Heart left ventricle (tissue), 16 donors: ENCODE results near the gene SDSL. TPM values are rescaled to one million over a fixed set of nuclear protein-coding genes. Genes with fewer than 3 reads are reported as not detected.

Experiments used
- ATAC-seq, 4 donors: fragments of 200-7000 bp; cut with Tn5 transposase; one replicate each; pipeline ENCODE4 v1.9.1; 2020 to 2022; ENCODE audit warnings: moderate library complexity in 4 of 4, mild to moderate bottlenecking in 3 of 4, moderate number of reproducible peaks in 1 of 4
- DNase-seq, 5 donors: peaks; one replicate each; pipeline ENCODE4 v3.0.0-alpha.2; 2020
- H3K27ac ChIP-seq, 12 donors: fragments of 200-600 bp; sonication (generic) in 4 of 12; one replicate each; pipeline versions ENCODE4 v1.5.0 to v1.8.0; 2016 to 2022; ENCODE audit warnings: mild to moderate bottlenecking in 2 of 12
- H3K27me3 ChIP-seq, 9 donors: fragments of 200-600 bp; sonication (generic) in 2 of 9; one replicate each; pipeline versions ENCODE4 v1.5.1 to v1.8.0; 2016 to 2022; ENCODE audit warnings: mild to moderate bottlenecking in 3 of 9
- H3K36me3 ChIP-seq, 9 donors: fragments of 200-600 bp; sonication (generic) in 2 of 9; one replicate each; pipeline versions ENCODE4 v1.5.0 to v1.8.0; 2018 to 2022; ENCODE audit warnings: mild to moderate bottlenecking in 2 of 9
- H3K4me1 ChIP-seq, 12 donors: fragments of 200-600 bp; sonication (generic) in 4 of 12; one replicate each; pipeline versions ENCODE4 v1.5.0 to v1.8.0; 2016 to 2022; ENCODE audit warnings: mild to moderate bottlenecking in 3 of 12
- H3K4me3 ChIP-seq, 12 donors: fragments of 200-600 bp; sonication (generic) in 4 of 12; one replicate each; pipeline versions ENCODE4 v1.5.0 to v1.8.0; 2017 to 2022; ENCODE audit warnings: mild to moderate bottlenecking in 9 of 12, moderate library complexity in 4 of 12
- H3K9me3 ChIP-seq, 12 donors: fragments of 200-600 bp; sonication (generic) in 4 of 12; one replicate each; pipeline versions ENCODE4 v1.5.0 to v1.8.0; 2016 to 2022; ENCODE audit warnings: mild to moderate bottlenecking in 1 of 12
- CTCF ChIP-seq, 12 donors: fragments of 200-600 bp; sonication (generic) in 4 of 12; IDR thresholded peaks; one replicate each; pipeline versions ENCODE4 v1.5.0 to v1.8.0; 2018 to 2022; ENCODE audit warnings: antibody characterized with exemption in 12 of 12, mild to moderate bottlenecking in 5 of 12
- POLR2A ChIP-seq, 2 donors: fragments of 450-650 bp; IDR thresholded peaks; one replicate each; pipeline ENCODE4 v1.6.1; 2017; ENCODE audit warnings: antibody characterized with exemption in 2 of 2, mild to moderate bottlenecking in 2 of 2, moderate library complexity in 2 of 2
- WGBS, 4 donors: extraction: QIAGEN DNeasy Blood & Tissue Kit in 2 of 4; methylation state at CpG; one replicate each; pipeline versions ENCODE4 v1.1.5 to v1.1.7; 2013 to 2018; 5-methylcytosine and 5-hydroxymethylcytosine counted together
- intact Hi-C, 10 donors: fragments of 100-400 bp; cut with DNase I; formaldehyde crosslinking; loops; one replicate each; pipeline versions ENCODE4 v1.11.1 to v1.14.2; 2022
- polyA plus RNA-seq, 2 donors: library from polyadenylated mRNA; stranded (reverse); fragments of 200-250 nt; gene quantifications; one replicate each; pipeline ENCODE4 v1.2.3, GENCODE V29; 2013
- total RNA-seq, 9 donors: library from RNA; depleted of rRNA in 2 of 9; stranded (reverse); fragments of >200 nt in 2 of 9; fragmentation: NEBNext Ultra II Directional in 3 of 9; extraction: Animal tissue kit (Norgen Biotek cat#: 25700) in 3 of 9; gene quantifications; one replicate each; pipeline versions ENCODE4 v1.1.0 to v1.2.4, GENCODE V29; 2016 to 2023
- donor health status: ischemic (EF 13 %, LVEDD 7.1; RV severe dilation, severe dysfunction).
- donor health status: healthy with polysubstance abuse.
- donor health status: DM: no; HTN: yes; CAD: no.
- donor health status: DM: no; HTN: no; CAD: no.
- donor health status: ischemic (EF 25% LVEDD 6.9; RV normal size, moderate dysfunction).
- donor health status: ischemic (EF 25% LVEDD 5.7; RV mildly dilated, moderate dysfunction).
- donor health status: healthy.
- donor health status: DM: yes; HTN: yes; CAD: no.
- donor health status: ischemic (EF 35%, LVEDD 5.7; RV mildly dilated, moderate dysfunction).
- donor health status: nonischemic (EF 11% LVEDD 7.7; RV severe dilation, severe dysfunction).
- donor health status: DM: yes; HTN: yes; CAD: no.
- donor health status: PGD.
- donor health status: ischemic (EF 29% LVEDD 5.4; RV normal size, mild dysfunction).
- donor health status: nonischemic (EF 23%, LVEDD 6.1; RV moderate dilation, normal function).

SDSL gene
- total and polyA plus RNA-seq, 11 donors: 2.5 to 21.0 (median 5.7) TPM

DNA sequence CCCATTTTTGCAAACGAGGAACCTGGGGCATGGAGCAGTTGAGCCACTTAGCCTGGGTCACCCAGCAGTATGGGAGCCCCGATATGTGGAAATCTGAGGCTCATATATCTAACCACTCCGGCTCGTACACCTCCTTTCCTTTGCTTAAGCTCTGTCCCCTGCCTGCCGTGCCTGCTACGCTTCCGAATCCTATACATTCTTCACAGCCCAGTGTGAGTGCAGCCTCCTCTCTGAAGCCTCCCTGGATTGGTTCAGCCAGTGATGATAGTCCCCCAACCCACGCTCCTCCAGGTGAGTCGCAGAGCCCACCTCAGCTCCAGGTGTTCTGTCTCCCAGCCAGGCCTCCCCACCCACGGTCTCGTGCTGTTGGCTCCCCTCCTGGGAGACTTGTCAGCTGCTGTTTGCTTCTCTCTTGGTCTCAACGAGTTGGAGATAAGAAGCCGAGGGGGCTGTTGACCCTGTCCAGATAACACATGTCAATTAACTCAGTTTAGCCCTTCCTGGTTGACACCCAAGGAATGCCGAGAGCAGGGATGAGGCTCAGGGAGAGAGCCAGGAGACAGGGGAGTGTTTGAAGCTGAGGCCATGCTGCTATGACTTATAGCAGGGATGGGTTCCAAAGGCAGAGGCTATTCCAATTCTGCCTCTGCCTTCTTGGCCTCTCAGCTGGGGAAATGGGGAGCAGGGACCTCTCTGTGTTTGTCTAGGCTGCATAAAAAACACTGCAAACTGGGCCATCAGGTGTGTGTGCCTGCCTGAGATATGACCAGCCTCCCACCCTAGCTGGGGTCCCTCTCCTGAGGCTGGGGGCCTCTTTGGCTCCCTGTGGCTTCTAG lies 19.0 kb downstream of the SDSL start:
- H3K27me3 ChIP-seq: peaks cover 0 to 52% (median 7%) of the 10 kb centered on the region in 9 donors
- ATAC-seq (no peak), DNase-seq (no peak)
- H3K4me3 ChIP-seq: no peak overlapping the region
- 19 to 32% (median 29%) methylated on average over 14 of the region's 14 CpGs for WGBS, 4 donors
- intact Hi-C loops: loop anchor here in 2 of 10 donors (5.0 to 10.0 kb wide), 2 partner anchors 406 to 471 kb away; no protein-coding TSS in a partner anchor
- no peaks in the 10 kb centered on the region for H3K4me1 ChIP-seq
- peaks cover 0 to 7% (median 0%) of the 10 kb centered on the region in 12 donors for H3K9me3 ChIP-seq
- TF ChIP-seq CTCF (IDR thresholded peaks at IDR 0.05): no peak
- TF ChIP-seq POLR2A (IDR thresholded peaks at IDR 0.05): no peak
- no peaks in the 10 kb centered on the region for H3K36me3 ChIP-seq
- no peak overlapping the region for H3K27ac ChIP-seq

DNA sequence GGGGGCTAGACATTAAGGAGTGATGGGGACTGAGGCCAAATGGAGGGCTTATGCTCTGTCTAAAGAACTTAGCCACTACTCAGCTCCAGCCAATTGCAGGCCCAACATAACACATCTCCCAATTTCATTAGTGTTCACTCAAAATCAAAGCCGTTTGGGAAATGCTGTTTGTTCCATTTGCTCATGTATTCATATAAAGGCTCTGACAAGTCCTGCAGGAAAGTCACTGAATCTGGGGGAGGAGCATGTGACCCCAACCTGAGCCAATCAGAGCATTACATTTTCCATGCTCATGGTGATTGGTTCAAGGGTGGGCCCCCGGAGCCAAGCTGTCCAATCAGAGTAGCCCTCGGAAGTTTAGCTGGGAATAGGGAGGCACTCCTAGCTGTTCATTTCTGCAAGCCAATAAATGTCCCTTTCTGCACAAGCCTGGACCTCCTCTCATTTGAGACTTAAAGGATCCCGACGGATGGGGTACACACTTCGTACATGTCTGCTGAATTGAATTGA lies 20.9 kb downstream of the SDSL start:
- Histone ChIP-seq H3K4me1 (no peaks in the 10 kb centered on the region), H3K36me3 (no peaks in the 10 kb centered on the region), H3K9me3 (peaks cover 0 to 7% (median 0%) of the 10 kb centered on the region in 12 donors), H3K27me3 (peaks cover 0 to 68% (median 7%) of the 10 kb centered on the region in 9 donors), H3K27ac (no peak overlapping the region), H3K4me3 (no peak overlapping the region)
- no peak for DNase-seq
- ATAC-seq: no peak
- no peak for TF ChIP-seq CTCF (IDR thresholded peaks at IDR 0.05)
- TF ChIP-seq POLR2A (IDR thresholded peaks at IDR 0.05): no peak
- WGBS, 4 donors: 85 to 89% (median 86%) methylated on average over 5 to 6 of the region's 6 CpGs
- intact Hi-C loops: loop anchor here in 2 of 10 donors (5.0 to 10.0 kb wide), 2 partner anchors 408 to 469 kb away; no protein-coding TSS in a partner anchor

DNA sequence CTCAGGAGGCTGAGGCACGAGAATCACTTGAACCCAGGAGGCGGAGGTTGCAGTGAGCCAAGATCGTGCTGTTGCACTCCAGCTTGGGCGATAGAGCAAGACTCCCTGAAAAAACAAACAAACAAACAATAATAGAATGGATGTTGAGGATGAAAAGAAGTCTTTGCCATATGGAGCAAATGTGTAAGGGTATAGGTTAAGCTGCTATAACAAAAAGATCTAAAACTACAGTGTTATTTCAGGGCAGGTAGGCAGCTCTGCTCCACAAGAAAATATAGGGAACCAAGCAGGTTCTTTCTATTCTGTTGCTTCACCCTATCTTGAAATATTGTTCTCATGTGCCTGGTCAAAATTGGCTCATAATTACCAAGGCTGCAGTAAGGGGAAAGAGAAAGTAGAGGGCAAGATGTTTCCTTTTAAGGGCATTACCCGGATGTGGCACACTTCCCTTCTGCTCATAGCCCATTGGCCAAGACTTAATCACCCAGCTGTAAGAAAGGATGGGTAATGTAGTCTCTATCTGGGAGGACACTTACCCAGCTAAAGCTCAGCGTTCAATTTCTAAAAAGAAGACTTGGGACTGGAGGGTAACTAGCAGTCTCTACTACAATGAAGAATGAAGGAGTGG lies 23.5 kb downstream of the SDSL start:
- no peaks in the 10 kb centered on the region for H3K36me3 ChIP-seq
- 82 to 89% (median 84%) methylated on average over 6 of the region's 6 CpGs for WGBS, 4 donors
- no peak overlapping the region for H3K4me3 ChIP-seq
- no peak for ATAC-seq
- H3K27ac ChIP-seq: no peak overlapping the region
- peaks cover 0 to 70% (median 7%) of the 10 kb centered on the region in 9 donors for H3K27me3 ChIP-seq
- intact Hi-C loops: loop anchor here in 1 of 10 donors (10.0 kb wide), 1 partner anchor 411 kb away; no protein-coding TSS in a partner anchor
- peaks cover 0 to 7% (median 0%) of the 10 kb centered on the region in 12 donors for H3K9me3 ChIP-seq
- no peak for TF ChIP-seq CTCF (IDR thresholded peaks at IDR 0.05)
- TF ChIP-seq POLR2A (IDR thresholded peaks at IDR 0.05): no peak
- DNase-seq: no peak
- no peaks in the 10 kb centered on the region for H3K4me1 ChIP-seq

GRCh38 chr12:113448873-113449272 lies 26.7 kb downstream of the SDSL start:
- Histone ChIP-seq H3K36me3 (no peaks in the 10 kb centered on the region), H3K4me1 (no peaks in the 10 kb centered on the region), H3K4me3 (no peak overlapping the region), H3K9me3 (peaks cover 0 to 7% (median 0%) of the 10 kb centered on the region in 12 donors), H3K27me3 (peaks cover 0 to 46% (median 4%) of the 10 kb centered on the region in 9 donors), H3K27ac (no peak overlapping the region)
- ATAC-seq (no peak), DNase-seq (no peak)
- no peak for TF ChIP-seq CTCF (IDR thresholded peaks at IDR 0.05)
- no peak for TF ChIP-seq POLR2A (IDR thresholded peaks at IDR 0.05)
- 58 to 66% (median 62%) methylated on average over 7 of the region's 7 CpGs for WGBS, 4 donors
- intact Hi-C loops: loop anchor here in 1 of 10 donors (10.0 kb wide), 1 partner anchor 414 kb away; no protein-coding TSS in a partner anchor
